NCI-H2196 (cell line): Measurements from ENCODE around the gene PTPN2.
A peak's percentile ranks its signal among the peaks of the same experiment; 100 is the strongest.

Experiments used
- DNase-seq: peaks from one replicate; lab custom pipeline; 2025; ENCODE audit not compliant: unreplicated experiment; lab: John Stamatoyannopoulos, UW

PTPN2 gene

GRCh38 chr18:12860530-12860929 lies 23.5 kb downstream of the PTPN2 start:
- no peak for DNase-seq

- no peak for DNase-seq
Measured at GRCh38 chr18:12858991-12859390, 25.0 kb downstream of the PTPN2 start.

- no peak for DNase-seq
Measured at GRCh38 chr18:12857991-12858544, 26.0 kb downstream of the PTPN2 start.

- no peak for DNase-seq
Measured at GRCh38 chr18:12857215-12857905, 26.7 kb downstream of the PTPN2 start.

- no peak for DNase-seq
Measured at GRCh38 chr18:12855916-12856315, 28.1 kb downstream of the PTPN2 start.

GRCh38 chr18:12852566-12853315 lies 31.3 kb downstream of the PTPN2 start:
- DNase-seq: no peak

- no peak for DNase-seq
Measured at GRCh38 chr18:12851716-12852115, 32.3 kb downstream of the PTPN2 start.

GRCh38 chr18:12849548-12849947 lies 34.5 kb downstream of the PTPN2 start:
- no peak for DNase-seq

- DNase-seq: no peak
Measured at GRCh38 chr18:12848405-12848804, 35.6 kb downstream of the PTPN2 start.

- no peak for DNase-seq
Measured at GRCh38 chr18:12844391-12844790, 39.6 kb downstream of the PTPN2 start.

- DNase-seq: no peak
Measured at GRCh38 chr18:12843420-12844350, 40.4 kb downstream of the PTPN2 start.

- no peak for DNase-seq
Measured at GRCh38 chr18:12842459-12843380, 41.3 kb downstream of the PTPN2 start.

- DNase-seq: no peak
Measured at GRCh38 chr18:12841070-12841469, 43.0 kb downstream of the PTPN2 start.

GRCh38 chr18:12840382-12840781 lies 43.7 kb downstream of the PTPN2 start:
- no peak for DNase-seq

- DNase-seq: no peak
Measured at GRCh38 chr18:12839526-12840196, 44.4 kb downstream of the PTPN2 start.

GRCh38 chr18:12839057-12839525 lies 44.9 kb downstream of the PTPN2 start:
- DNase-seq: no peak

GRCh38 chr18:12838178-12838634 lies 45.8 kb downstream of the PTPN2 start:
- DNase-seq: peak; percentile 42

- DNase-seq: no peak
Measured at GRCh38 chr18:12837747-12838146, 46.3 kb downstream of the PTPN2 start.

GRCh38 chr18:12836551-12836950 lies 47.5 kb downstream of the PTPN2 start:
- no peak for DNase-seq
